Measurements from ENCODE around the gene KDM4B.
A peak's percentile ranks its signal among the peaks of the same experiment; 100 is the strongest.

The KDM4B gene

GRCh38 chr19:5074830-5075394 lies 106.0 kb downstream of the KDM4B start:
- no peak for DNase-seq

- no peak for DNase-seq
Measured at GRCh38 chr19:5075597-5075996, 106.7 kb downstream of the KDM4B start.

GRCh38 chr19:5076440-5077208 lies 107.7 kb downstream of the KDM4B start:
- no peak for DNase-seq

GRCh38 chr19:5077209-5077515 lies 108.2 kb downstream of the KDM4B start:
- DNase-seq, result no peak

- no peak for DNase-seq
Measured at GRCh38 chr19:5078182-5078581, 109.3 kb downstream of the KDM4B start.

- no peak for DNase-seq
Measured at GRCh38 chr19:5078666-5079065, 109.8 kb downstream of the KDM4B start.

- DNase-seq, result no peak
Measured at GRCh38 chr19:5079071-5079774, 110.3 kb downstream of the KDM4B start.

GRCh38 chr19:5080030-5080654 lies 111.2 kb downstream of the KDM4B start:
- no peak for DNase-seq

GRCh38 chr19:5080809-5081208 lies 111.9 kb downstream of the KDM4B start:
- no peak for DNase-seq

- no peak for DNase-seq
Measured at GRCh38 chr19:5081443-5082161, 112.7 kb downstream of the KDM4B start.

GRCh38 chr19:5083547-5083965 lies 114.6 kb downstream of the KDM4B start:
- DNase-seq, result peak; percentile 81

GRCh38 chr19:5085566-5085965 lies 116.7 kb downstream of the KDM4B start:
- DNase-seq, result no peak

- no peak for DNase-seq
Measured at GRCh38 chr19:5086230-5086629, 117.3 kb downstream of the KDM4B start.

- DNase-seq, result no peak
Measured at GRCh38 chr19:5086725-5087439, 118.0 kb downstream of the KDM4B start.

- no peak for DNase-seq
Measured at GRCh38 chr19:5089283-5089682, 120.4 kb downstream of the KDM4B start.

- no peak for DNase-seq
Measured at GRCh38 chr19:5090465-5091017, 121.6 kb downstream of the KDM4B start.

- peak; percentile 69 for DNase-seq
Measured at GRCh38 chr19:5091018-5091683, 122.2 kb downstream of the KDM4B start.

- DNase-seq, result no peak
Measured at GRCh38 chr19:5091684-5092480, 123.0 kb downstream of the KDM4B start.

GRCh38 chr19:5092481-5092843 lies 123.5 kb downstream of the KDM4B start:
- no peak for DNase-seq

GRCh38 chr19:5093297-5093928 lies 124.5 kb downstream of the KDM4B start:
- DNase-seq, result no peak

Measured in islet precursor cell (in vitro differentiated cells).